GM19467 (cell line): Measurements from ENCODE around the gene MXD3.

ENCODE experiments used
- ATAC-seq: cut with Tn5 transposase; IDR thresholded peaks from one replicate; pipeline ENCODE4 v1.9.1; 2021; ENCODE audit warnings: mild to moderate bottlenecking, moderate library complexity; ENCODE audit not compliant: unreplicated experiment

Gene MXD3

GRCh38 chr5:177327539-177328522 lies 16.1 kb upstream of the MXD3 start:
- ATAC-seq, result no peak

DNA sequence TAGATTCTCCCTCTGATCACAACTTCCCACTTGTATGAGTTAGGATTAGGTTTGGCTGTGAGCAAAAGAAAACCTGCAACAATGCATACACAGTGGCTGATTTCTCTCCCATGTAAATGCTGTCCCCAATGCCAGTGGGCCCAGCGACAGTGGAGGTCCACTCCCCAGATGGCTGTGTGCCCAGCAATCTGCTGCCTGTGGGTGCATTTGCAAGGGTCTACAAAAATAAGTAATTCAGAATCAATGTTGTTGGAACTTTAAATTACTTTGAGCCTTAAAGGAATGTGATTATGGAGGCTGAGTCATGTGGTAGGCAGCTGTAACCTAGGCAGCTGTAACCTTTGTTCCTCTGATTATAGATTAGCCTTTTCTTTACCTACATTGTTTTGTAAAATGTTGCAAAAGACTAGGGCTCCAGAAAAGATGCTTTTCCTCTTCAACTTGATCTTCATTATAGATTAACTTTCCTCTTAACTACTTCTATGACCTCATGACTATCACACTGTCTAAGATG lies 14.2 kb upstream of the MXD3 start:
- ATAC-seq, result no peak

GRCh38 chr5:177320879-177321278 lies 9.2 kb upstream of the MXD3 start:
- ATAC-seq, result no peak

DNA sequence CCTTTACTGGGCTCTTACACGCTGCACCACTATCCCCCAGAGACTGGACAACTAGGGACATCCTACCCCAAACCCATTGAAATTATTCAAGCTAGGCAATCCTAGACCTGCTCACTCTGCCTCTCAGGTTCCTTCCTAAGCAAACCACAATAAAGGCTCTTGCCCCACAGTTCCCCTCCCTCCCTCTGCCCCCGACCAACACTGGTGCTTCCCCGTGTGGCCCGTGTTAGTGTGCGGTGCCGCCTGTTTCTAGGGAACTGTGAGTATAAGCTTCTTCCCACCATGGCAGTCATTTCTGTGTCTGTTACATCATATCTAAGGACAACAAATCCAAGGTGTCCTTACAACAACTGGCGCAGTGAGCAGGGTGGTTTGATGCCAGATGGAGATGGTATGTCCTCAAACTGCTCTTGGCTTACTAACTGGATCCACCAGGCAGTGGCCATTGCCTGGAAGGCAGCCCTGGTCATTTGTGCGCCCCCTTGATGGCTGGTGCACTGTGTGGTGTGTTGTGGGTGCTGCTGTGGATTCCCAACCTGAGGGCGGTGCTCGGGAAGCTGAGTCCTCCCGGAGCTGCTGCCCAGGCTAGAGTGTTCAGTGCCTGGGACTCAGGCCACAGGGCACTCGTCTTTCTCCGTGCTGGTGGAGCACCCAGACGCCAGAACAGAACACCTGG lies 8.4 kb upstream of the MXD3 start:
- ATAC-seq, result no peak

- ATAC-seq, result no peak
These were observed 6.3 kb upstream of the MXD3 start for GRCh38 chr5:177317959-177318377.

GRCh38 chr5:177316005-177316404 lies 4.3 kb upstream of the MXD3 start:
- no peak for ATAC-seq

- no peak for ATAC-seq
These were observed 3.7 kb upstream of the MXD3 start for GRCh38 chr5:177315411-177315810.

DNA sequence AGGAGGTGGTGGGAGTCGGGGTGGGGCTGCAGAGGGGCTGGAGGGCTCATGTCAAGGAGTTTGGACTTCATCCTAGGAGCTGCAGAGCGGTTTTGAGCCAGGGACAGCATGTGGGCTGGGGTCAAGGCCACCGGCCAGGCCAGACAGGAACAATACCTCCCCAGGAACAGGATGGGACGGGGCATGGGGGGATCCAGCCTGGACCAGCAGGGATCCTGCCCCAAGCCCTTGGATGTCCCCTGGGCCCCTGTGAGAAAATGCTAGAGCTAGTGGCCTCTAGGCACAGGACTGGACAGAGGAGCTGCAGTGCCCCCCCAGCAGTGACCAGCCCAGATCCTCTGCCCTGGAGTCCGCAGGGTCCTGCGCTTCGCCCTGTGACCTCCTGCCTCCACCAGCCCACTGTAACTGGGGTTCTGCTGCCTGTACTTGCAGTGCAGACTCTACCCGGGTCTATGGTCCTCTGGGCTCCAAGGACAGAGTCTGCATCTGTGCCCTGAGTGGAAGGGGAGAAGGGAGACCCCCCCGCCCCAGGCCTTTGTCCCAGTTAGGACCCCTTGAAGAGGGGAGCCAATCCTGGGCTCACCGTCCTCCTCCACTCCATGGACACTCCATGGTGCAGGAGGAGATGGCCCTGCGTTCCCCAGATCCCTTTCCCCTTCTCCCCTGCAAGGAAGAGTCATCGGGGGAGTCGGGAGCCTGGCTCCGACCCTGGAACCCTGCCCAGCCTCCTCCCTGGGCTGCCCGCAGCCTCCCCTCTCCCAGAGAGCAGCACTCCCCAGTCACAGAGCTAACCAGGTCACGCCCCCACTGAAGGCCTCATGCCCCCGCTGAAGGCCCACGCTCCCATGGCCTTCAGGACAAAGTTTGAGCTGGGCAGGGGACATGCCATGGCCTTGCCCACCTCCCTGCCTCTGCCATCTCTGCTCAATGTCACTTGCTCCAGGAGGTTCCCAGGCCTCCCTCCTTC lies 3.0 kb upstream of the MXD3 start:
- ATAC-seq, result no peak

GRCh38 chr5:177313561-177314259 lies 2.0 kb upstream of the MXD3 start:
- ATAC-seq, result no peak

DNA sequence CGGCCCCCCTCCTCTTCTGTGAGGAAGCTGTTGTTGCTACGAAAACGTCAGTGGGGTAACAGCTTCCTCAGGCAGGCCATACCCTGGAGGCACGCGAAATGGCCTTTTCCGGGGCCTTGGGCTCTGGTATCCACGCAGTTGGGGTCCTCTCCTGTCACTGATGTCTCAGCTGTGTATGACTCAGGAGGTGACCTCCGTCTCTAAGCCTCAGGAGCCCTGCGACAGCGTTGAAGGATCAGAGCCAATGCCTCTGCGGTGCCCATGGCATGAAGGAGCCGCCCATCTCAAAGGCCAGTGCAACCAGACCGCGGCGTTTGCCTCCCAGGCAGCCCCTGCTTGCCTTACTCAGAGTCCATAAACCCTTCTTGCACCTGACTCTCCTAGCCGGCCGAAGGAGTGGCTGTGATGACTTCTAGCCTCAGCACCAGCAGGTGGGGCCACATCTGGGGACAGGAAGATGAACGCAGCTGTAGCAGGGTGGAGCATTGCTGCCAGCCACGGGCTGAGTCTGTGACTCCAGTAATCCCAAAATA lies 1.0 kb upstream of the MXD3 start:
- ATAC-seq, result no peak

GRCh38 chr5:177311392-177311722 lies 341 bp downstream of the MXD3 start:
- no peak for ATAC-seq

DNA sequence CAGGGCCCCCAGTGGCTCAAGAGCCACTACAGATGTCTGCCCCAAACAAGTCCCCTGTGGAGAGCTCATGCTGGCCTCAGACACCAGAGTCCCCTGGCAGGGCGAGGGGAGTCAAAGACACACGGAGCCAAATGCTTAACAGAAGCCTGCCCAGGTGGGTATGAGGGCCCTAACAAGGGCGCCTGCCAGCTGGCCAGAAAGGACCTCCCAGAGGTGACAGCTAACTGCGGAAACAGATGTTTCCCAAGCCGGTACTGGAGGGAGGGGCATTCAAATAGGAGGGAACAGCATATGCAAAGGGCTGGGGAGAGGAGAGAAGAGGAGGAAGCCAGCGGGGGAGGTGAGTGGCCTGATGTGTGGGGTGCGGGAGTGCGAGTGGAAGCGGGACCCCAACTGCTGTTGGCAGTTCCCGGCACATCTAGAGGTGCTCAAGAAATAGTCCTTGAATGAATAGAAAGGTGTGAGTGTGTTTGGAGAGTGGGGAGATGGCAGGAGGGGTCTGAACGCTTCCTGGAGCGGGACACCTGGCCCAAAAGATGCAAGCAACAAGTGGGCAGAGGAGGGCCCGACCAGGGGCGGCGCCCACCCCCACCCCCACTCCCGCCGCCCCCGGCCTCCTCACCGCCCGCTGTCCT lies 824 bp downstream of the MXD3 start:
- ATAC-seq, result no peak

GRCh38 chr5:177310332-177310731 lies 1.4 kb downstream of the MXD3 start:
- no peak for ATAC-seq

- no peak for ATAC-seq
These were observed 2.1 kb downstream of the MXD3 start for GRCh38 chr5:177309351-177310191.

DNA sequence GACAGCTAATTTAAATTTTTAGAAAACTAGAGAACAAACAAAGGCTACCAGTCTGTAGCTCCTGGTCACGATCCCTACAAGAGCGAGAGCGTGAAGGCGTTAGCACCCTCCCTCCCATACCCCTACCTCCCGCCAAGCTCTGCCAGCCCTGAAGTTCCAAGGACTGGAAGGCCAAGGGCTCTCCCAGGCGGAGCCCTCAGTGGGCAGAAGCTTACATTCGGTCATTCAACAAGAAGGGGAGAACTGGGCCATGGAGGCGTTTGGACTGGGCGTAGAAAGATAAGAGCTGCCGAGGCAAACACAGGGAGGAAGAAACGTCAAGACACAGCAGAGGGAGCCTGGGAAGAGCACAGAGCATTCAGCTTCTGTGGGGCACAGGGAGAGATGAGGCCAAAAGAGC lies 3.0 kb downstream of the MXD3 start:
- ATAC-seq, result no peak

DNA sequence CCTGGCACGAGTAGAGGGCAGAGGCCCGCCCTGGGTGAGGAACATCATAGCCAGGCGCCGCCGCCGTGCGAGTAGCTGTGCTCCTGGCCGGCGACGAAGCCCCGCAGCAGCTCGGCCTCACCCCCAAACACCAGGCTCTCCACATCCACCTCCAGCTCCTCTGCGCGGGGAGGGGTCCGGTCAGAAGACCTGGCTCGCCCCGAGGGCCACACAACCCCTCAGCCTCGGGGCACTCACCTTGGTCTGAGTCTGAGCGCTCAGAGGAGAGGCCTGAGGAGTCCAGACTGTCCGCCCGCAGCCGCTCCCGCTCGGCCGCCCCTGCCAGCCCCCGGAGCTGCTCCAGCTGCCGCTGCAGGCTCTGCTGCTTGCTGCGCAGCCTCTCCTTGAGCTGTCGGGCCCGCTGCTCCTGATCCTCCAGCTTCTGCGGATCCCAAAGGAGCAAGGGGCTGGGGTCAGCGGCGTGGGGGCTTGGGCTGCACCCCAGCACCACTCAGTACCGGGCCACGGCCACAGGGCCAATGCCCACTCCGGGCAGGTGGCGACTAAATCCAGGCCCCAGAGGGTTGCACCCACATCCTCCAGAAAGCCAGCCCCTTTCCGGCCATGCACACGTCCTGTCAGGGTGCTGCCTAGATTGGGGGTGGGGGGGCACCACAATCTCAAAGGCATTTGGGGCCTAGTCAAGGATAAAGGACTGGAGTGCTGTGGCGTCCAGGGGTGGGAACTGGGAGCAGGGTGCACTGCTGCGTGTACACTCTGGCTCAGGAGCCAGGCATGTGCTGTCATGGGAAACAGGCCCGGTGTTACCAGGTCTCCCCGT lies 3.9 kb downstream of the MXD3 start:
- ATAC-seq, result no peak

GRCh38 chr5:177306674-177307543 lies 4.8 kb downstream of the MXD3 start:
- ATAC-seq, result no peak
